ENCODE measurements around the gene PPP2R5B. TPM values are rescaled to one million over a fixed set of nuclear protein-coding genes. Genes with fewer than 3 reads are reported as not detected.
A peak's percentile ranks its signal among the peaks of the same experiment; 100 is the strongest.

PPP2R5B gene
- total RNA-seq, 1 donor: 14.2 TPM

GRCh38 chr11:64919627-64920026 lies 4.9 kb upstream of the PPP2R5B start:
- DNase-seq (ENCODE audit: low read depth): no peak
- H3K4me3 ChIP-seq (ENCODE audit: low read depth, low read length): no peak overlapping the region
- TF ChIP-seq, protein P1, sequence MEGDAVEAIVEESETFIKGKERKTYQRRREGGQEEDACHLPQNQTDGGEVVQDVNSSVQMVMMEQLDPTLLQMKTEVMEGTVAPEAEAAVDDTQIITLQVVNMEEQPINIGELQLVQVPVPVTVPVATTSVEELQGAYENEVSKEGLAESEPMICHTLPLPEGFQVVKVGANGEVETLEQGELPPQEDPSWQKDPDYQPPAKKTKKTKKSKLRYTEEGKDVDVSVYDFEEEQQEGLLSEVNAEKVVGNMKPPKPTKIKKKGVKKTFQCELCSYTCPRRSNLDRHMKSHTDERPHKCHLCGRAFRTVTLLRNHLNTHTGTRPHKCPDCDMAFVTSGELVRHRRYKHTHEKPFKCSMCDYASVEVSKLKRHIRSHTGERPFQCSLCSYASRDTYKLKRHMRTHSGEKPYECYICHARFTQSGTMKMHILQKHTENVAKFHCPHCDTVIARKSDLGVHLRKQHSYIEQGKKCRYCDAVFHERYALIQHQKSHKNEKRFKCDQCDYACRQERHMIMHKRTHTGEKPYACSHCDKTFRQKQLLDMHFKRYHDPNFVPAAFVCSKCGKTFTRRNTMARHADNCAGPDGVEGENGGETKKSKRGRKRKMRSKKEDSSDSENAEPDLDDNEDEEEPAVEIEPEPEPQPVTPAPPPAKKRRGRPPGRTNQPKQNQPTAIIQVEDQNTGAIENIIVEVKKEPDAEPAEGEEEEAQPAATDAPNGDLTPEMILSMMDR (IDR thresholded peaks at IDR 0.05; ENCODE audit: insufficient read depth, low read depth, low read length): no peak

GRCh38 chr11:64920124-64920523 lies 4.4 kb upstream of the PPP2R5B start:
- no peak overlapping the region for H3K4me3 ChIP-seq (ENCODE audit: low read depth, low read length)
- TF ChIP-seq, protein P1 (IDR thresholded peaks at IDR 0.05; ENCODE audit: insufficient read depth, low read depth, low read length): no peak
- DNase-seq (ENCODE audit: low read depth): no peak

DNA sequence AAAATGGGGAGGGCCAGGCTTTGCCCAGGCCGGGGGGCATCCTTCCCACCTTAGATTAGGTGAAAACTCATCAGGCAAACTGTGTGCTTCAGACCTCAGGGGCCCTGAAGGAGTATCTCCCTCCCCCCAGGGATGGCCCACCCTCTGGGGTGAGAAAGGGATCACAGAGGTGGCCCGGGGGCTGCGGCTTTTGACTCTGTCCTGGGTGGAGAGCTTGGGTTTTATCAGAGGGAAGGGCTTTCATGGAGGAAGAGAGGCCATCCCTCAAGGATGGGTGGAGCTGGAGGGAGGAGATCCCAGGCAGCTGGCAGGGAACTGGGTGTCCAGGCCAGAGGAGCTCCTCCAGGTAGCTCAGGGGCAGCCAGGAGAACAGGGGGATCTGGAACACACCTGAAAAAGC lies 3.1 kb upstream of the PPP2R5B start:
- TF ChIP-seq, protein P1 (IDR thresholded peaks at IDR 0.05; ENCODE audit: insufficient read depth, low read depth, low read length): no peak
- no peak for DNase-seq (ENCODE audit: low read depth)
- H3K4me3 ChIP-seq (ENCODE audit: low read depth, low read length): no peak overlapping the region

DNA sequence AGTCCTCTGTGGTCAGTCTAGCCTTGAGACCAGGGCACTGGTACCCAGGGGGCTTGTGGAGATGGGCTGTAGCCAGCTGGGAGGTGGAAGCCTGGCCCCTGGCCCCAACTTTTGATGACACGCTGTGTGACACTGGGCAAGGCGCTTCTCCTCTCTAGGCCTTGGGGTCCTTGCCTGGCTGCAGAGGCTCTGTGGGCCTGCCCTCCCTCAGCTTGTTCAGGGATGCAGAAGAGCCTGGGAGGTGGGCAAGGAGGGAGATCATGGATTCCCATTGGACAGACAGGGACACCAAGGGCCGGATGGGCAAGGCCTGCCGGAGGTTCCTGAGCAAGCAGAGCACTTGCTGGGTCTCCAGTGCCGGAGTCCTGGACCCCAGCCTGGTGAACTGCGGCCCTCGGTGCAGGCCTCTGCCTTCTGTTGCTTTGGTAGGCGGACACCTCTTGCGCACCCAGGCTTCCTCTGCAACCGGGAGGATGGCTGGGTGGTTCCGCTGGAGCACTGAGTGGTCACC lies 1.3 kb upstream of the PPP2R5B start:
- TF ChIP-seq, protein P1 (IDR thresholded peaks at IDR 0.05; ENCODE audit: insufficient read depth, low read depth, low read length): no peak
- DNase-seq (ENCODE audit: low read depth): no peak
- no peak overlapping the region for H3K4me3 ChIP-seq (ENCODE audit: low read depth, low read length)

GRCh38 chr11:64924910-64925284 lies 408 bp downstream of the PPP2R5B start:
- no peak for DNase-seq (ENCODE audit: low read depth)
- TF ChIP-seq, protein P1 (IDR thresholded peaks at IDR 0.05; ENCODE audit: insufficient read depth, low read depth, low read length): no peak
- H3K4me3 ChIP-seq (ENCODE audit: low read depth, low read length): peak overlapping the region; percentile 72

GRCh38 chr11:64925536-64926436 lies 1.3 kb downstream of the PPP2R5B start:
- TF ChIP-seq, protein P1 (IDR thresholded peaks at IDR 0.05; ENCODE audit: insufficient read depth, low read depth, low read length): no peak
- H3K4me3 ChIP-seq (ENCODE audit: low read depth, low read length): peak overlapping the region; percentile 72
- no peak for DNase-seq (ENCODE audit: low read depth)
